Subcutaneous adipose tissue (tissue), 4 donors: ENCODE measurements around the gene NCKAP5. TPM values are rescaled to one million over a fixed set of nuclear protein-coding genes. Genes with fewer than 3 reads are reported as not detected.

Experiments used
- total RNA-seq, 4 donors: library from RNA; depleted of rRNA; stranded (reverse); fragments of >200 nt; gene quantifications; one replicate each; pipeline ENCODE4 v1.1.0, GENCODE V29; 2016
- TF ChIP-seq, protein P1 (sequence below): fragments of 450-650 bp; IDR thresholded peaks from one replicate; pipeline ENCODE4 v1.5.1; 2016; ENCODE audit warnings: low read depth, mild to moderate bottlenecking, control low read depth, antibody characterized with exemption, moderate library complexity

The NCKAP5 gene
- total RNA-seq, 4 donors from 2014 or later: 1.5 to 6.4 (median 3.8) TPM

DNA sequence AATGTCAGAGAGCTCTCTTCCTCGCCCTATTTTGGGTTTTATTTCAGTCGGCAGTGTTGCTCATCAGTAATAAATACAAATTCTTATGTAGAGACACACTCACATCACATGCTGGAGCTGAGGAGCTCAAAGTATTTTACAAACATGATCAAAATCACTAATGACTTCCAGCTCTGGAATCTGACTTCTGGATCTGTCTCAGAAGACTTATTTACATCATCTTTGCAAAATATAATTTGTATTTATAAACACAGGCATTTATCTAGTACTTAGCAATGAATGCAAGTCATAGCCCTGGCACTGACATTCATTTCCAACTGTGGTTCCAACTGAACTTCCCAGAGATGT is 327.1 kb downstream of the NCKAP5 start:
- TF ChIP-seq, protein P1, sequence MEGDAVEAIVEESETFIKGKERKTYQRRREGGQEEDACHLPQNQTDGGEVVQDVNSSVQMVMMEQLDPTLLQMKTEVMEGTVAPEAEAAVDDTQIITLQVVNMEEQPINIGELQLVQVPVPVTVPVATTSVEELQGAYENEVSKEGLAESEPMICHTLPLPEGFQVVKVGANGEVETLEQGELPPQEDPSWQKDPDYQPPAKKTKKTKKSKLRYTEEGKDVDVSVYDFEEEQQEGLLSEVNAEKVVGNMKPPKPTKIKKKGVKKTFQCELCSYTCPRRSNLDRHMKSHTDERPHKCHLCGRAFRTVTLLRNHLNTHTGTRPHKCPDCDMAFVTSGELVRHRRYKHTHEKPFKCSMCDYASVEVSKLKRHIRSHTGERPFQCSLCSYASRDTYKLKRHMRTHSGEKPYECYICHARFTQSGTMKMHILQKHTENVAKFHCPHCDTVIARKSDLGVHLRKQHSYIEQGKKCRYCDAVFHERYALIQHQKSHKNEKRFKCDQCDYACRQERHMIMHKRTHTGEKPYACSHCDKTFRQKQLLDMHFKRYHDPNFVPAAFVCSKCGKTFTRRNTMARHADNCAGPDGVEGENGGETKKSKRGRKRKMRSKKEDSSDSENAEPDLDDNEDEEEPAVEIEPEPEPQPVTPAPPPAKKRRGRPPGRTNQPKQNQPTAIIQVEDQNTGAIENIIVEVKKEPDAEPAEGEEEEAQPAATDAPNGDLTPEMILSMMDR: no peak

DNA sequence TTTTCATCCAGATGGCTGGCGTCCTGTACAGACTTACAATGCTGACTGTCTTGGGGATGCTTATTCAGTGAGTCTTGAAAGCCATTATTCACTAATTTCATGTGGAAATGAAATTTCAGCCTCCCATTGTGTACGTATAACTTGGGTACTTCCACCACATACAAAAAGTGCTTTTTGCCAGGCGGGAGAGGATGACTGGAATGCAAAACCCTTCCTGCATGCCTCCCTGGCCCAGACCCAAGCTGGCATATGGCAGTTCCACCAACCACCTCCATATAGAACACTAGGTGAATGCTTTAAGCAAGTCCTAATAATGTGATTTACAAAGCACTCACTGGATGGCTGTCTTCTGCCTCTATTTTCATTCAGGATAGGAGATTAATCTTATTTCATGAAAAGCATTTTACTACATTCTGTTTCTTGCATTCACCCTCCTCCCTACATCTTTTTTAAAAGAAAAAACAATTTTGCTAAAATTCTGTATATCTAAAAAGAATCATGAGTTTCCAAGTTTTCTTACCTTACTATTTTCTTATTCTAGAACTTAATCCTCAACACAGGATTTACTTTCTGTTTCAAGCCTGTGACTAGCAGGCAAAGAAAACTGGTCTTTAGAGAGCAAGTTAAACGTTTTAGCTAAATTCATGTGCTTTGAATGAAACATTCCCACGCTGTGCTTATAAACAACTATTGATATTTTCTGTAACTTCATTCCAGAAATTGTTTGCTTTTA is 327.6 kb downstream of the NCKAP5 start:
- TF ChIP-seq, protein P1: no peak

DNA sequence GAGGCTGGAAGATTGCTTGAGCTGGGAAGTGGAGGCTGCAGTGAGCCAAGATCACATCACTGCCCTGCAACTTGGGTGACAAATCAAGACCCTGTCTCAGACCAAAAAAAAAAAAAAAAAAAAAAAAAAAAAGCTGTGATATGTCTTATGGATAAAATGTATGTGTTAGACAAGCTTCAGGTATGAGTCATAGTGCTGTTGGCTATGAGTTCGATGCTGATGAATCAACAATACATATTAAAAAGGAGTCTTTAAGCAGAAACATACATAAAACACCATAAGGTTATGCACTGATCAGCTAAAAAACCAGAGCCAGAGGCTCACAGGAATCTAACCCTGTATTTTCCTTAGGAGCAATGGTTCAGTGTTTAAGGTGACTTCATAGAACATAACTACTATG is 332.3 kb downstream of the NCKAP5 start:
- TF ChIP-seq, protein P1: no peak

DNA sequence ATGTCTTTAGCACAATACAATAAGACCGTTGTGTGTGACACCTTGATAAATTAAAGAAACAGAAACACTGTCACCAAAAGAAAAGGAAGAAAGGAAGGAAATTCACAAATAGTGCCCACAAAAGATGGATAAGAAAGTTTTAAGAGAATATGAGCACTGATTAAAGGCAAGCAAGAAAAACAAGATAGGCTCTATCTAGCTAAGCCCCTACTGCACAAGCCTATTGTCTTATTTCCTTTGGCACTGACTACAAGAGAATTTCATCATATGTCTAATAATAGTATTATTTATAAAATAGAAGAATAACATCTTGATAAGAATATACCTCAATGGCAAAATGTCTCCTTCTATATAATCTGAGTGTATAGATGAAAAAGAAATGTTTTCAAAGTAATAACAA is 335.7 kb downstream of the NCKAP5 start:
- TF ChIP-seq, protein P1: no peak

DNA sequence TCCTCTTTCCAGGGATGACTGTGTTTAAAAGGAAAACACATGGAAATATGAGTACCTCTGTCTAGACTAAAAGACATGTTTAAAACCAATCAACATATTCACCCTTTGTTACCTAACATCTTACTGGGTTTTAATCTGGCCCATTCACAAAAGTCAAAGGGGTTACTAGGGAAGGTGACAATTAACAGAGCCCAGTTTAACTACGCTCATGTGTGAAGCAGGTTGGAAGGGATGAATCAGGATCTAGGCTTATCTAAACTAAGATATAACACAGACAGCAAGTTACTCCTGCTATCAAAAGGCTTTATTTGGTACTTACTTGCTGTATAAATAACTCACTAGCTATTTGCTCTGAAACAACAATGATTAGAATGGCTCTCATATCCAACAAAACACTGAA is 337.0 kb downstream of the NCKAP5 start:
- TF ChIP-seq, protein P1: no peak

DNA sequence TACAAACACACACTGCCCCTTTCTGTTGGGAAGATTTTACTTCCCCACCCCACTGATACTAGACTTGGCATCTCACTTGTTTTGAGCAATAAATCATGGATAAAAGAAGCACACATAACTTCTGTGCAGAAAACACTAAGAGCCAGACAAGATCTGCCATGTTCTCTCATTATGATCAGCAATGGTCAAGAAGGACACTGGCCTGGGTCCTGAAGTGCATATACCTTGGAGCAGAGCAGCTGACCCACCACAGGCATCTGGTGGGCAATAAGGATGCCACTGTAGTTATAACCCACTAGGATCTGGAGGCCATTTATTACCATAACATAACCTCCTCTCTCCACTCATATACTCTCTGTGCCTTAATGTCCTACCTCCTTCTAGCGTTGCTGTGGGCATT is 338.3 kb downstream of the NCKAP5 start:
- TF ChIP-seq, protein P1: no peak

DNA sequence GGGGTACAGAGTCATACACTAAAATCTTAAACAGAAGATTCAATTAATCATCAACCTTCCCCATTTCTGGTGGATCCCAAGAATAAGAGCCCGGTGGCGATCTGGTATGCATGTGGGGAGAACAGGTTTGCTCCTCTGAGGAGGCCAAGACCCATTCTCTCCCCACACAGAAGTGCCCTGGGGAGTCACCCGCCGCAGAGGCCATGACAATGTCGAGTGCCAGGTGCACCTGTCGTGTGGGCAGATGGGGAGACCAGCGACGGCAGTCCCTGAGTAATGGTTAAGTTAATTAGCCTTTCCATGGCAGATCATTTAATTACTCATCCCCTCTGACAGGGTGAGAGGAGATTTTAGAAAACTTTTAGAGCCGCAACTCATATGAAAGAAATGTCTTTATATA is 345.0 kb downstream of the NCKAP5 start:
- TF ChIP-seq, protein P1: no peak
